22Rv1 (cell line): ENCODE data around the gene KRTAP4-8.

Source experiments
- CTCF ChIP-seq: fragments of 450-650 bp; IDR thresholded peaks from 2 replicates; pipeline ENCODE4 v1.5.1; 2017; ENCODE audit warnings: mild to moderate bottlenecking
- ZFX ChIP-seq: fragments of 450-650 bp; IDR thresholded peaks from 2 replicates; pipeline ENCODE4 v1.6.1; 2017; ENCODE audit warnings: antibody characterized with exemption, borderline replicate concordance

DNA sequence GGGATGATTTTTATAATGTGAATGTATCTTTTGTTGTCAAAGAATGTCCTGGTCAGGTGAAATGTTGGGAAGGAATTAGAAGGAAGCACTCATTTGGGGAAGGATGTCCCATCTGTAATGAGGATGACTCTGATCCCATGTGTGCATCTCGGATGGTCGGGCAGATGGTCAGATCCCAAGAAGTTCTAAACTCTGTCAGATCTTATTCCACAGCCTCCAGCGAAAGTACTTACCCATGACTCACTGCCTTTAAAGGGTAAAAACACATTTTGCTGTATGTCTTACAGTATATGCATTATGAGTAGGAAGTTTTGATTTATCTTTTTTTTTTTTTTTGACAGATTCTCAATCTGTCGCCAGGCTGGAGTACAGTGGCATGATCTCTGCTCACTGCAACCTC is 20.8 kb upstream of the KRTAP4-8 start:
- TF ChIP-seq CTCF = no peak
- no peak for TF ChIP-seq ZFX
